GM19328 (cell line): ENCODE measurements around the gene RAB11A.

Source experiments
- ATAC-seq: cut with Tn5 transposase; IDR thresholded peaks from one replicate; pipeline ENCODE4 v1.9.1; 2021; ENCODE audit warnings: mild to moderate bottlenecking, moderate library complexity; ENCODE audit not compliant: unreplicated experiment

RAB11A gene

DNA sequence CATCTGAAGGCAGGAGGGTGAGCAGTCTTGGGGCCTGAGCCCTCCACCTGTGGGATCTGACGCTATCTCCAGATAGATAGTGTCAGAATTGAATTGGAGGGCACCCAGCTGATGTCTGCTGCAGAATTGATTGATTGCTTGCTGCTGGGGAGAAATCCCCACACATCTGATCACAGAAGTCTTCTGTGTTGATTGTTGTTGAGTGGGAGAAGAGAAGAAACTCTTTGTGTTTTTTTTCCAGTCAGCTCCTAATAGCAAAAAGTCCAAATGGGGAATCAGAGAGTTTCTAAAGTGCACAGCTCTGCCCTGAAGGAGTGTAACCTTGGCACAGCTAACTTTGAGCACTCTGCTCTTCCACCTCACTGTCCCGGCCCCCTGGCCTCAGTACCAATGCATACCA is 66.1 kb downstream of the RAB11A start:
- no peak for ATAC-seq

GRCh38 chr15:65936282-65936681 is 67.0 kb downstream of the RAB11A start:
- no peak for ATAC-seq

DNA sequence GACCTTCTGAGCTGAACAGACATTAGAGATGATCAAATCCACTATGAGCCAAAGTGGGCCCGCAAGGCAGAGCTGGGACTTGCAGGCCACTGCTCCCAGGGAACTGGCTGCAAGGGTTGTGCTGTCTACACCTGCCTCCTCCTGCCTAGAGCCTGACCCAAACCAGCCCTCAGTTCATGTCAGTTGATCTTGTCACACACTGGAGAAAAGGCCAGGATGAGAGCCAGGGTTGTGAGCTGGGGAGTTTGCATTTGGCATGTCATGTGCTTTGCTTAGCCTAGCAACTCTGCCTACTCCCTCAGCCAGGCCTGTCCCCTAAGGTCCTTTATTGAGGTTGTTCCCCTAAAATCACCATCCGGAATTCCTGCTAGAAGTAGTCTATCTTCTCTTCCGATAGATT is 67.8 kb downstream of the RAB11A start:
- ATAC-seq, result no peak

GRCh38 chr15:65937476-65937875 is 68.2 kb downstream of the RAB11A start:
- ATAC-seq, result no peak

- ATAC-seq, result no peak
Measured at GRCh38 chr15:65938604-65939003, 69.3 kb downstream of the RAB11A start.

DNA sequence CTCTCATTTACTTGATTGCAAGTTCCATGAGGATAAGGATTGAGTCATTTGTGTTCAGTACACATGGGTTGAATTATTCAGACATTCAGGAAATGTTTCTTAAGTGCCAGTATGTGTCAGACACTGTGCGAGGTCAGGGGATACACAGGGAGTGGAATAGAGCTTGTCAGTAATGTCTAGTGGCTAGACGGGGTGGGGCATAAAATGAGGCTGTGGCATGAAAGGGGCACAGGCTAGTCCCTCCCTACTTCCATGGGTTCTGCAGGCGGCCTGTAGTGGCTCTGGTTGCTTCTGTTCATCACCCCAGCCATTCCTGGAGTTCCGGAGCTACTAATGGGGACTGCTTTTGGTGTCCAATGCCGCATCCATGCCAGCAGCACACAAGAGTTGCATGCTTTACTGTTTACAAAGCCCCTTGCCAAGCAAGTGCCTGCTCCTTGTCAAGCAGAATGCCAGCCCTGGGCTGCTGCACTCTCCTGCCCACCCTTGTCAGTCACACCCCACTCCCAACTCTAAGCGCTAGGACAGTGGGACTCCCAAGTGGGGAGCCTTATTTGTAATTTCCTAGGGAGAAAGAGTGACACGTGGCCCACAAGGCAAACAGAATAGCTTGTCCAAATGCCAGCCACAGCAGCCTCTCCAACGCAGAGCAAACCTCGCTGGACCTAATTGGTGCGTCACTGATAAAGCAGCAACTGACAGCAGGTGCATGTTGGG is 70.8 kb downstream of the RAB11A start:
- ATAC-seq, result no peak

GRCh38 chr15:65940618-65940909 is 71.3 kb downstream of the RAB11A start:
- ATAC-seq, result no peak
